Coronary artery (tissue), 2 donors: ENCODE data around the gene TCAF1.
"Not testable (repeated sequence)": the region's sequence is repeated elsewhere in the genome, so short reads cannot be mapped to it uniquely, and the experiment has no call there.

Source experiments
- DNase-seq: peaks from one replicate; pipeline ENCODE4 v3.0.0-alpha.2; 2017; ENCODE audit warnings: low spot score
- H3K27ac ChIP-seq, 2 donors: fragments of 200-600 bp; sonication (generic); one replicate each; pipeline ENCODE4 v1.5.1; 2016 to 2019
- H3K4me3 ChIP-seq: fragments of 200-600 bp; sonication (generic); 2 replicates; pipeline ENCODE4 v1.5.1; 2016; ENCODE audit warnings: mild to moderate bottlenecking, moderate library complexity
- TF ChIP-seq, protein P1 (sequence below): fragments of 200-600 bp; sonication (generic); IDR thresholded peaks from one replicate; pipeline ENCODE4 v1.5.1; 2019; ENCODE audit warnings: antibody characterized with exemption

Gene TCAF1

DNA sequence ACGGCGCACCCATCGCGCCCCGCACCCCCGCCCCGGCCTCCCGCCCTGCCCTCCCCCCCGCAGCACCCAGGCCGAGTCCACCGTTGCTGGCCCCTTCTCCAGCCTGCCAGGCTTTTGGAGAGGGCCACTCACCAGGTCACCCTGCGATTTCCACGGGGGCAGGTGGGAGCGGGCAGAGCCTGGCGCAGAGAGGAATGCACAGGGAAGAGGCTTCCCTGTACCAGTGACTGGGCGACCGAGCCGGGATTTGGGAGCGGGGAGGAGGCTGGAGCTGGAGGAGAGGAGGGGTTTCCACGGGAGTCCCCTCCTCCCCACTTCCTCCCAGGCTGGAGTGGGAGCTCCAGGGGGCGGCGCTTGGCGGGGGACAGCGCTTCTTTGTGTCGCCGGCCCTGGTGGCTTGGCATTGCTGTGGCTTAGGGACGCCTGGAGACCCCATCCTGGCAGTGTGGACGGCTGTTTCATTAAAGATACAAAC is 19.3 kb downstream of the TCAF1 start:
- Histone ChIP-seq H3K27ac (peak overlapping the region; percentile 42 to 66), H3K4me3 (peak overlapping the region; percentile 74)
- TF ChIP-seq, protein P1, sequence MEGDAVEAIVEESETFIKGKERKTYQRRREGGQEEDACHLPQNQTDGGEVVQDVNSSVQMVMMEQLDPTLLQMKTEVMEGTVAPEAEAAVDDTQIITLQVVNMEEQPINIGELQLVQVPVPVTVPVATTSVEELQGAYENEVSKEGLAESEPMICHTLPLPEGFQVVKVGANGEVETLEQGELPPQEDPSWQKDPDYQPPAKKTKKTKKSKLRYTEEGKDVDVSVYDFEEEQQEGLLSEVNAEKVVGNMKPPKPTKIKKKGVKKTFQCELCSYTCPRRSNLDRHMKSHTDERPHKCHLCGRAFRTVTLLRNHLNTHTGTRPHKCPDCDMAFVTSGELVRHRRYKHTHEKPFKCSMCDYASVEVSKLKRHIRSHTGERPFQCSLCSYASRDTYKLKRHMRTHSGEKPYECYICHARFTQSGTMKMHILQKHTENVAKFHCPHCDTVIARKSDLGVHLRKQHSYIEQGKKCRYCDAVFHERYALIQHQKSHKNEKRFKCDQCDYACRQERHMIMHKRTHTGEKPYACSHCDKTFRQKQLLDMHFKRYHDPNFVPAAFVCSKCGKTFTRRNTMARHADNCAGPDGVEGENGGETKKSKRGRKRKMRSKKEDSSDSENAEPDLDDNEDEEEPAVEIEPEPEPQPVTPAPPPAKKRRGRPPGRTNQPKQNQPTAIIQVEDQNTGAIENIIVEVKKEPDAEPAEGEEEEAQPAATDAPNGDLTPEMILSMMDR: no peak
- DNase-seq: no peak

DNA sequence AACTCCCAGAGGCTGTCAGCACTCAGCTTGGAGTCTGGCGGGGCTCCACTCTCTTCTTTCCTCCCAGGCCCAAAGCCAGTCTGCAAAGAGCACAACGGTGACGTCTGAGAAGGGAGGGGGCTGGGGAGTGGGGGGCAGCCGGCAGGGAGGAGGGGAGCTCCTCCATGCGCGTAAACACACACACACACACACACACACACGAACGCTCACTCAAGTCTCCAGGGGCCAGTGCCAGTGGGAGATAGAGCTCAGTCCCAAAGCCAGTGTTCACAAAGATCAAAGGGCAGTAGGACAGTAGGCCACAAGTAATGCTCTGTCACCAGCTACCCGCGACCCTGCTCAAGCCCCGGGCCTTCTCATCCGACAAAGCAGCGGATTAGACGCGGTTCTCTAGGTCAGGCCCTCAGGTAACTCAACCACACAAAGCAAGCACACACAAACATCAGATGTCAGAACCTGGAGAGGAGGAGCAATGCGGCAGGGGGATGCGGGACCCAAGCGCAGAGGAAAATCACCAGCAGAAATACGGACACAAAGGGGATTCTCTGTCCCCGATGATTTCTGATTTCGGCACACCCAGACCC is 19.9 kb downstream of the TCAF1 start:
- TF ChIP-seq, protein P1: no peak
- peak; percentile 83 for DNase-seq
- peak overlapping the region; percentile 42 to 66 for H3K27ac ChIP-seq
- peak overlapping the region; percentile 74 for H3K4me3 ChIP-seq

DNA sequence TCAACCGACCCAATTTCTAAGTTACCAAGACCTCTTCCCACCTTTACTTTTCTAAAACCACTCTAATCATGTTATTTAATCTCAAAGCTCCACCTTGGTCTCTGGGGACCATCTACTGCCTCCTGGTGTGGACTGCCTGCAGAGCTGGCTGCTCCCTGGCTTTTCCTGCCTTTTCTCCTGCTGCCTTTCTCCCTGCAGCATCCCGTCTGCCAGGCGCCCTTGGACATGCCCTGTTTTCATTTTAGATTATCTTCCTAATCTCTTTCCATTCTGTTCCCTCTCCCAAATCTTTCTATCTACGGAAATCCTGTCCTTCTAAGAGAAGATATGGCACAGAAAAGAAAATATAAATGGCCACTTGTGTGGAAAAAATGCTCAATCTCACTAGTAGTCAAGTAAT is 23.1 kb downstream of the TCAF1 start:
- no peak for DNase-seq
- Histone ChIP-seq H3K27ac (no peak overlapping the region), H3K4me3 (no peak overlapping the region)
- TF ChIP-seq, protein P1: no peak

DNA sequence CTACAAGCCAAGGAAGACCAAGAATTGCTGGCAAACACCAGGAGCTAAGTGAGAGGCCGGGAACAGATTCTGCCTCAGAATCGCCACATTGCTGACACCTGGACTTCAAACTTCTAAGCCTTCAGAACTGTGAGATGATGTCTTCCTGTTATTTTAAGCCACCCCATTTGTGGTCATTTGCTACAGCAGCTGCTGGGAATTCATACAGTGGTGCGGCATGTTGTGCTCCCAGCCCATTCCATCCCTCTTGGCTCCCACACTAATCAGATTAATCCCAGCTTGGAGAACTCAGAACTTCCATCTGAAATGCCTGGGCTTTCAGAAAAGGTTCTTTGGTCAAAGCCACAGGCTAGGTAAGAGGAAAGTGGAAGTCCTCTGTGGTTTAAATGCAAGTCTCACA is 24.9 kb downstream of the TCAF1 start:
- TF ChIP-seq, protein P1: no peak
- Histone ChIP-seq H3K27ac (no peak overlapping the region), H3K4me3 (no peak overlapping the region)
- DNase-seq: no peak

DNA sequence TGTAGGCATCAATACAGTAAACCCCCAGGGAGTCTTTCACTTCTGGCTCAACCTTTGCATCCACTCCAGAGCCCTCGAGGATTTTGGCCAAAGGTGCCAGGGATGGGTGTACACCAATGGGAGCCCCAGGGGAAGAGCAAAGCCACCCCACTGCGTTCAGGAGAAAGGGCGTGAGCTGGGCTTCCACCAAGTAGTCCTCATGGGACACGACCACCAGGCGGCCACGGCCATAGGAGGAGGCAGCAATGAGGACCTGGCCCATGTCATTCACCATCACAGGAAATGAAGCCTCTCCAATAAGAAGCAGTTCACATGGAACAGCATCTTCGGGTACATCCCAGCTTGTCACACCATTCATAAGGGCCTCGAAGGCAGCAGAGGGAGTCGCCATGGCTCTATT is 25.8 kb downstream of the TCAF1 start:
- Histone ChIP-seq H3K4me3 (no peak overlapping the region), H3K27ac (no peak overlapping the region)
- no peak for DNase-seq
- TF ChIP-seq, protein P1: no peak

DNA sequence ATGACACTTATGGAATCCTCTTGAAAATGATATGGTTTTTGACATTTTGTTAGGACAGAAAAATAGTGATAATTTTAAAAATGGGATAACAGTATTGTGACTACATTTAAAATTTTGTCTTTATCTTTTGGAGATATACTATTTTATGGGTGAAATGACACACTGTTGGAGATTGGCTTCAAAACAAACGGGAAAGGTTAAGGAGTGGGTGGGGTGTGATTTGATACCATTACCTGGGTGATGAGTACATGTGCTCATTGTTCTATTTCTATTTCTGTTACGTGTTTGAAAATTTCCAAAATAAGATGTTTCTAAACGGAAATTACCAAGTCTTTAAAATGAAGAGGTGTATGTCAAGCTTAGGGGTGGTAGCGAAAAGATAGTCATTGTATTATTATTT is 28.7 kb downstream of the TCAF1 start:
- not testable (repeated sequence) for DNase-seq, H3K4me3 ChIP-seq, H3K27ac ChIP-seq

DNA sequence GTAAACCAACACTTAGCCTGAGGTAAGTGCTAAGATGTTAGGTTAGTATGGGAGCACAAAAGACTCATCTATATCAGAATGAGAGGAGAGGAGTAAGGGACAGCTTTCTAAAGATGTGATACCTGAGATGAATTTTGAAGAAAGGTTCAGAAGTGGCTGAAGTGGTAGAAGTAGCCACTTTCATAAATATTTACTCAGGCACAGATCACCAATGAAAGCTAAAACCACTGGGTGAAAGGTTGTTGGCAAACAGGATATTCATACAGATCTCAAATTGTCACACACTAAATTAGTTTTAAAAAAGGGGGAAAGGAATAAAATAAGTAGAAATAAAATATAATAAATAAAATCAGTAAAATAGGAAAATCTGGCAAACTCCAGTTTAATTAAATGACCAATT is 30.4 kb downstream of the TCAF1 start:
- DNase-seq, H3K27ac ChIP-seq, H3K4me3 ChIP-seq: not testable (repeated sequence)

DNA sequence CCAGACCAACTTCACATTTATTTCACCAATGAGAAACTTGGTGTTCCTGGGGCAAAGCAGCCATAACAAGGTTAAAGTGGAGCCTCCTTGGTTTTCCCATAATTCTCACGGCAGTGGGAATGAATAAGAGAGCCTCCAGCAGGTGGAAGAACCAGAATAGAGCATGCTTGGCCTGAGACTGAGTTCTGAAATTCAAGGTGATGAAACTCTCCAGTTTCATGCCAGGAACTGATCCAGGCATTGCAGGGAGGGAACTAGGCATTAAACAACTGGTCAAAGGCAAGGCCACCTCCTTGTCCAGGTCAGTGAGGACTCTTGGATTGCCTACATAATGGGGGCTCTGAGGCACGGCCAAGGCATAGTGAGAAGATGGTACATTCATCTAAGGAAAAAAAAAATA is 44.0 kb downstream of the TCAF1 start:
- not testable (repeated sequence) for DNase-seq, H3K27ac ChIP-seq, H3K4me3 ChIP-seq

DNA sequence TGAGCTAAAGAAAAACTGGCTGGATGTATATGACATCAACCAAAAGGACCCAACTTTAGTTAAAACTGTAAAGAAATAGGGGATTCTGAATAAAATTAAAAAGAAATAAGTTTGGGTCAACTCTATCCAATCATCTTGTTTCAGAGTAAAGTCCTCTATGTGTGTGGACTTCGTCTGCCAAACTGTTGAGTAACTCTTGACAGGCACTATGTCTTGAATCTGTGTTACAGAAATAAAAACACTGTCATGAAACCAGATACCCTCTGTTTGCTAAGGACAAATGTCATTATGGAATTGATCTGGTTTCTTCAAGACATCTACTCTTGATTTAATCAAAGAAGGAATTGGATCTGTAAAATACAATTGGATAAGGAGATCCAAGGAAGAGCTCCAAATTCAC is 46.5 kb downstream of the TCAF1 start:
- H3K4me3 ChIP-seq, H3K27ac ChIP-seq, DNase-seq: not testable (repeated sequence)
